GM13976 (cell line): Measurements from ENCODE around the gene GAPDHS.

Experiments used
- DNase-seq: peaks from one replicate; pipeline ENCODE4 v3.0.0; 2012; ENCODE audit warnings: low spot score
- CTCF ChIP-seq: IDR thresholded peaks from 2 replicates; pipeline ENCODE4 v1.5.1; 2012; ENCODE audit warnings: borderline replicate concordance, mild to moderate bottlenecking; ENCODE audit not compliant: insufficient read depth; ENCODE audit errors: extremely low read depth, missing control alignments, control extremely low read depth
- in situ Hi-C: fragments of 300-500 bp; cut with MboI; formaldehyde crosslinking; loops from one replicate; pipeline ENCODE4 v1.12.0; 2022; ENCODE audit warnings: low sequenced_read_pairs, mixed read lengths, inconsistent platforms; ENCODE audit not compliant: unreplicated experiment

GAPDHS gene

GRCh38 chr19:35533201-35533821 lies at the start of gene GAPDHS:
GAPDHS (plus strand) TSS chr19:35533456; CDS start chr19:35533528, 72 bp downstream.
- DNase-seq = no peak
- TF ChIP-seq CTCF = no peak
- in situ Hi-C loops = no loop called here

GRCh38 chr19:35484252-35485036 lies 48.8 kb upstream of the GAPDHS start:
- in situ Hi-C loops = no loop called here
- peak; percentile 85 for DNase-seq
- no peak for TF ChIP-seq CTCF

GRCh38 chr19:35486268-35486708 lies 47.0 kb upstream of the GAPDHS start:
- no peak for DNase-seq
- in situ Hi-C loops = no loop called here
- no peak for TF ChIP-seq CTCF

GRCh38 chr19:35487656-35488182 lies 45.5 kb upstream of the GAPDHS start:
- in situ Hi-C loops = no loop called here
- DNase-seq = no peak
- no peak for TF ChIP-seq CTCF

- TF ChIP-seq CTCF = no peak
- in situ Hi-C loops = no loop called here
- DNase-seq = no peak
Measured at GRCh38 chr19:35488677-35489076, 44.6 kb upstream of the GAPDHS start.

GRCh38 chr19:35490364-35490763 lies 42.9 kb upstream of the GAPDHS start, which contains the start of gene KRTDAP:
KRTDAP (minus strand) TSS chr19:35490464; CDS start chr19:35490442, 22 bp downstream.
- no peak for DNase-seq
- no peak for TF ChIP-seq CTCF
- in situ Hi-C loops = loop anchor here (10.0 kb wide), 1 partner anchor 136 kb away; the partner anchor contains the start of gene FFAR3
